RWPE2 (cell line): ENCODE data around the gene VDR.

Source experiments
- ATAC-seq: fragments of 200-7000 bp; cut with Tn5 transposase; 3 replicates; pipeline ENCODE4 v1.9.1; 2021; ENCODE audit warnings: low read depth
- DNase-seq: peaks from one replicate; pipeline ENCODE4 v3.0.0-alpha.2; 2020; ENCODE audit warnings: low spot score
- H3K27ac ChIP-seq: fragments of 450-650 bp; 2 replicates; pipeline ENCODE4 v1.5.1; 2017; ENCODE audit warnings: mild to moderate bottlenecking; ENCODE audit not compliant: poor library complexity, severe bottlenecking
- H3K27me3 ChIP-seq: fragments of 250-450 bp; sonication (Bioruptor Pico); 2 replicates; pipeline ENCODE4 v1.5.1; 2021; ENCODE audit warnings: mild to moderate bottlenecking, moderate library complexity; ENCODE audit not compliant: insufficient read depth, poor library complexity, severe bottlenecking
- H3K36me3 ChIP-seq: fragments of 250-450 bp; sonication (Bioruptor Pico); 2 replicates; pipeline ENCODE4 v1.5.1; 2020; ENCODE audit warnings: low read depth, mild to moderate bottlenecking, moderate library complexity
- H3K4me1 ChIP-seq: fragments of 250-450 bp; sonication (Bioruptor Pico); 2 replicates; pipeline ENCODE4 v1.5.1; 2021; ENCODE audit warnings: mild to moderate bottlenecking, moderate library complexity; ENCODE audit not compliant: insufficient read depth, poor library complexity, severe bottlenecking
- H3K4me3 ChIP-seq: fragments of 250-450 bp; sonication (Bioruptor Pico); 2 replicates; pipeline ENCODE4 v1.5.1; 2021; ENCODE audit warnings: mild to moderate bottlenecking, moderate library complexity; ENCODE audit not compliant: severe bottlenecking
- H3K9me3 ChIP-seq: fragments of 250-450 bp; sonication (Bioruptor Pico); 2 replicates; pipeline ENCODE4 v1.5.1; 2021; ENCODE audit warnings: mild to moderate bottlenecking, moderate library complexity; ENCODE audit not compliant: severe bottlenecking
- CTCF ChIP-seq: fragments of 450-650 bp; IDR thresholded peaks from one replicate; pipeline ENCODE4 v1.5.1; 2017; ENCODE audit warnings: mild to moderate bottlenecking, moderate library complexity; ENCODE audit not compliant: poor library complexity, severe bottlenecking

Gene VDR

GRCh38 chr12:47931187-47931586 lies 26.4 kb upstream of the VDR start:
- Histone ChIP-seq H3K27ac (no peak overlapping the region), H3K4me1 (no peaks in the 10 kb centered on the region), H3K36me3 (no peaks in the 10 kb centered on the region), H3K9me3 (no peaks in the 10 kb centered on the region), H3K4me3 (no peak overlapping the region), H3K27me3 (no peaks in the 10 kb centered on the region)
- DNase-seq (no peak), ATAC-seq (no peak)
- no peak for TF ChIP-seq CTCF

- no peaks in the 10 kb centered on the region for H3K9me3 ChIP-seq
- TF ChIP-seq CTCF, result no peak
- no peaks in the 10 kb centered on the region for H3K27me3 ChIP-seq
- no peak overlapping the region for H3K27ac ChIP-seq
- H3K4me1 ChIP-seq, result no peaks in the 10 kb centered on the region
- DNase-seq, result no peak
- no peak for ATAC-seq
- no peaks in the 10 kb centered on the region for H3K36me3 ChIP-seq
- no peak overlapping the region for H3K4me3 ChIP-seq
Measured at GRCh38 chr12:47930634-47931033, 25.8 kb upstream of the VDR start.

- H3K36me3 ChIP-seq, result no peaks in the 10 kb centered on the region
- no peak for TF ChIP-seq CTCF
- ATAC-seq, result no peak
- DNase-seq, result no peak
- no peak overlapping the region for H3K4me3 ChIP-seq
- H3K27me3 ChIP-seq, result no peaks in the 10 kb centered on the region
- H3K27ac ChIP-seq, result no peak overlapping the region
- no peaks in the 10 kb centered on the region for H3K4me1 ChIP-seq
- H3K9me3 ChIP-seq, result no peaks in the 10 kb centered on the region
Measured at GRCh38 chr12:47927346-47927745, 22.6 kb upstream of the VDR start.

GRCh38 chr12:47921907-47922306 lies 17.1 kb upstream of the VDR start:
- Histone ChIP-seq H3K27me3 (no peaks in the 10 kb centered on the region), H3K4me1 (no peaks in the 10 kb centered on the region), H3K9me3 (no peaks in the 10 kb centered on the region), H3K36me3 (no peaks in the 10 kb centered on the region), H3K4me3 (no peak overlapping the region), H3K27ac (no peak overlapping the region)
- no peak for DNase-seq
- TF ChIP-seq CTCF, result no peak
- ATAC-seq, result no peak

- no peak for DNase-seq
- no peak for ATAC-seq
- Histone ChIP-seq H3K27me3 (no peaks in the 10 kb centered on the region), H3K9me3 (no peaks in the 10 kb centered on the region), H3K27ac (no peak overlapping the region), H3K36me3 (no peaks in the 10 kb centered on the region), H3K4me1 (no peaks in the 10 kb centered on the region), H3K4me3 (no peak overlapping the region)
- no peak for TF ChIP-seq CTCF
Measured at GRCh38 chr12:47920913-47921312, 16.1 kb upstream of the VDR start.
